Inferior parietal cortex (tissue), 1 donor: ENCODE results near the gene CEP350.
"Not testable (repeated sequence)": the region's sequence is repeated elsewhere in the genome, so short reads cannot be mapped to it uniquely, and the experiment has no call there.

Experiments
- DNase-seq: peaks from one replicate; pipeline ENCODE4 v3.0.0-alpha.2; 2016; ENCODE audit errors: extremely low spot score

Gene CEP350

GRCh38 chr1:179950651-179951050 is 4.0 kb upstream of the CEP350 start:
- DNase-seq: no peak

- no peak for DNase-seq
Measured at GRCh38 chr1:179951383-179952144, 3.0 kb upstream of the CEP350 start.

GRCh38 chr1:179952186-179952585 is 2.4 kb upstream of the CEP350 start:
- no peak for DNase-seq

- no peak for DNase-seq
Measured at GRCh38 chr1:179953974-179954492, 577 bp upstream of the CEP350 start.

GRCh38 chr1:179955287-179955680 is 674 bp downstream of the CEP350 start:
- peak; percentile 30 for DNase-seq

GRCh38 chr1:179955731-179956130 is 1.1 kb downstream of the CEP350 start:
- no peak for DNase-seq

- DNase-seq: no peak
Measured at GRCh38 chr1:179958359-179958758, 3.7 kb downstream of the CEP350 start.

GRCh38 chr1:179962168-179962567 is 7.6 kb downstream of the CEP350 start:
- DNase-seq: not testable (repeated sequence)

- DNase-seq: no peak
Measured at GRCh38 chr1:179966551-179966950, 11.9 kb downstream of the CEP350 start.

GRCh38 chr1:179968284-179968993 is 13.8 kb downstream of the CEP350 start:
- DNase-seq: no peak

GRCh38 chr1:179968994-179969919 is 14.6 kb downstream of the CEP350 start:
- DNase-seq: no peak

- DNase-seq: no peak
Measured at GRCh38 chr1:179969962-179970361, 15.4 kb downstream of the CEP350 start.

- no peak for DNase-seq
Measured at GRCh38 chr1:179971563-179972496, 17.2 kb downstream of the CEP350 start.

GRCh38 chr1:179973198-179974110 is 18.8 kb downstream of the CEP350 start:
- no peak for DNase-seq

- DNase-seq: no peak
Measured at GRCh38 chr1:179976970-179977651, 22.5 kb downstream of the CEP350 start.

- DNase-seq: no peak
Measured at GRCh38 chr1:179978199-179979079, 23.8 kb downstream of the CEP350 start.

GRCh38 chr1:179984101-179984500 is 29.5 kb downstream of the CEP350 start:
- DNase-seq: no peak

- DNase-seq: no peak
Measured at GRCh38 chr1:179984942-179985341, 30.3 kb downstream of the CEP350 start.
